Astrocyte (in vitro differentiated cells and primary cell): ENCODE results near the gene SOX30. TPM values are rescaled to one million over a fixed set of nuclear protein-coding genes. Genes with fewer than 3 reads are reported as not detected.
A peak's percentile ranks its signal among the peaks of the same experiment; 100 is the strongest.

Experiments
- DNase-seq: peaks from one replicate; pipeline ENCODE4 v3.0.0-alpha.2; 2010; ENCODE audit warnings: low read depth
- FAIRE-seq: peaks from 2 replicates; lab custom pipeline; 2011; peaks lifted over from hg19 to GRCh38; lab: Jason Lieb, UNC
- H2AFZ ChIP-seq: 2 replicates; pipeline ENCODE4 v1.6.0; 2012; ENCODE audit warnings: low read depth, low read length, inconsistent platforms
- H3K27ac ChIP-seq: 2 replicates; pipeline ENCODE4 v1.5.1; 2011; ENCODE audit warnings: low read depth, low read length, inconsistent platforms
- H3K27me3 ChIP-seq: 2 replicates; pipeline ENCODE4 v1.6.0; 2011; ENCODE audit warnings: low read length, inconsistent platforms; ENCODE audit not compliant: insufficient read depth
- H3K36me3 ChIP-seq: 2 replicates; pipeline ENCODE4 v1.5.1; 2011; ENCODE audit warnings: low read length, inconsistent platforms; ENCODE audit not compliant: insufficient read depth
- H3K4me1 ChIP-seq: 2 replicates; pipeline ENCODE4 v1.5.1; 2011; ENCODE audit warnings: low read length, inconsistent platforms; ENCODE audit not compliant: insufficient read depth
- H3K4me2 ChIP-seq: 2 replicates; pipeline ENCODE4 v1.6.0; 2012; ENCODE audit warnings: low read length, inconsistent platforms
- H3K4me3 ChIP-seq: 2 replicates; pipeline ENCODE4 v1.5.1; 2011; ENCODE audit warnings: low read depth, mild to moderate bottlenecking, low read length, inconsistent platforms; ENCODE audit not compliant: insufficient read depth
- H3K79me2 ChIP-seq: 2 replicates; pipeline ENCODE4 v1.6.0; 2012; ENCODE audit warnings: mild to moderate bottlenecking, low read length, inconsistent platforms; ENCODE audit not compliant: insufficient read depth
- H3K9ac ChIP-seq: 2 replicates; pipeline ENCODE4 v1.6.0; 2012; ENCODE audit warnings: mild to moderate bottlenecking, low read length, inconsistent platforms
- H3K9me3 ChIP-seq: 2 replicates; pipeline ENCODE4 v1.5.1; 2012; ENCODE audit warnings: low read depth, mild to moderate bottlenecking, low read length, inconsistent platforms; ENCODE audit not compliant: insufficient read depth
- H4K20me1 ChIP-seq: 2 replicates; pipeline ENCODE4 v1.6.0; 2012; ENCODE audit warnings: low read length, inconsistent platforms; ENCODE audit not compliant: insufficient read depth
- H3K27ac Mint-ChIP-seq: one replicate; pipeline ENCODE4 v1.8.0; 2021; ENCODE audit warnings: mild to moderate bottlenecking, mixed read lengths; ENCODE audit not compliant: unreplicated experiment
- H3K27me3 Mint-ChIP-seq: one replicate; pipeline ENCODE4 v1.8.0; 2021; ENCODE audit warnings: low read depth, mixed read lengths; ENCODE audit not compliant: unreplicated experiment
- H3K36me3 Mint-ChIP-seq: one replicate; pipeline ENCODE4 v1.8.0; 2021; ENCODE audit warnings: low read depth, mixed read lengths; ENCODE audit not compliant: unreplicated experiment
- H3K4me1 Mint-ChIP-seq: one replicate; pipeline ENCODE4 v1.8.0; 2021; ENCODE audit warnings: low read depth, mixed read lengths; ENCODE audit not compliant: unreplicated experiment
- H3K4me3 Mint-ChIP-seq: one replicate; pipeline ENCODE4 v1.8.0; 2021; ENCODE audit warnings: mild to moderate bottlenecking, moderate library complexity, mixed read lengths; ENCODE audit not compliant: unreplicated experiment
- H3K9me3 Mint-ChIP-seq: one replicate; pipeline ENCODE4 v1.8.0; 2021; ENCODE audit warnings: mild to moderate bottlenecking, mixed read lengths; ENCODE audit not compliant: unreplicated experiment
- EZH2 ChIP-seq: IDR thresholded peaks from 2 replicates; pipeline ENCODE4 v1.6.1; 2012; ENCODE audit warnings: mild to moderate bottlenecking, low read length, inconsistent platforms; ENCODE audit not compliant: insufficient read depth
- total RNA-seq: library from RNA; stranded (reverse); gene quantifications from 2 replicates; pipeline ENCODE4 v1.2.1, GENCODE V29; 2021
- TF ChIP-seq, protein P1 (sequence below): IDR thresholded peaks from 2 replicates; pipeline ENCODE4 v1.5.1; 2011; ENCODE audit warnings: low read depth, mild to moderate bottlenecking, inconsistent platforms, low read length, moderate library complexity; ENCODE audit not compliant: insufficient read depth

The SOX30 gene
- total RNA-seq, 1 donor from 2014 or later: 0.14 TPM

DNA sequence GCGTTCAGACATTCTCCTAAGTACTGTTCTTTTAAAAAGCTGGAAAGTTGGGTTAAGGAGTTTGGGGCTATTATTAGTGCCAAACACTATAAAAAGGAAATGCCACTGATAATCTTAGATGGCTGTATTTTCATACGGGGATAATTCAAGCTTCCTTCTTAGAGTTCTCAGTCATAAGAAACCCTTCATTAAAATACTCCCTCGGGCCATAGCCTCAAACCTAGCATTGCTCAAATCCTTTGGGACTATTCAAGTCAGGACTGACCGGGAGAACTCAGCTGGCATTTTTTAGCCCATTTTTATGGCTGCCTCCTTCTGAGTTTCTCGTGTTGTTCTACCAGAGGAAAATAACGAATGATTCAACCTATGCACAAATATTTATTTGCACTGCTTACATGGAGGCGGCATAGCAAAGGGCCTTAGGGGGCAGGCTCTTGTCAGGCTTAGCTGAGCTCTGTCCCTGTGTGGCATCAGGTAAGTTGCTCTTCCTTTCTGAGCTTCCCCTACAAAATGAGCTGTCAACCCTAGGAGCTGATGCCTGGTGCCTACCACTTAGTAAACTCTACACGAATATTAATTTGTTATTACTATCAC lies 43.2 kb downstream of the SOX30 start:
- no peak overlapping the region for H3K9ac ChIP-seq
- H3K9me3 Mint-ChIP-seq: peaks cover 2% of the 10 kb centered on the region
- no peak overlapping the region for H3K27ac ChIP-seq
- no peak overlapping the region for H3K27ac Mint-ChIP-seq
- H3K36me3 ChIP-seq: no peaks in the 10 kb centered on the region
- no peaks in the 10 kb centered on the region for H3K79me2 ChIP-seq
- H3K27me3 ChIP-seq: no peaks in the 10 kb centered on the region
- H4K20me1 ChIP-seq: no peaks in the 10 kb centered on the region
- no peak overlapping the region for H3K4me3 ChIP-seq
- no peak overlapping the region for H3K4me3 Mint-ChIP-seq
- no peaks in the 10 kb centered on the region for H3K27me3 Mint-ChIP-seq
- peaks cover 27% of the 10 kb centered on the region for H3K4me1 Mint-ChIP-seq
- no peak overlapping the region for H3K4me2 ChIP-seq
- TF ChIP-seq EZH2: no peak
- TF ChIP-seq, protein P1, sequence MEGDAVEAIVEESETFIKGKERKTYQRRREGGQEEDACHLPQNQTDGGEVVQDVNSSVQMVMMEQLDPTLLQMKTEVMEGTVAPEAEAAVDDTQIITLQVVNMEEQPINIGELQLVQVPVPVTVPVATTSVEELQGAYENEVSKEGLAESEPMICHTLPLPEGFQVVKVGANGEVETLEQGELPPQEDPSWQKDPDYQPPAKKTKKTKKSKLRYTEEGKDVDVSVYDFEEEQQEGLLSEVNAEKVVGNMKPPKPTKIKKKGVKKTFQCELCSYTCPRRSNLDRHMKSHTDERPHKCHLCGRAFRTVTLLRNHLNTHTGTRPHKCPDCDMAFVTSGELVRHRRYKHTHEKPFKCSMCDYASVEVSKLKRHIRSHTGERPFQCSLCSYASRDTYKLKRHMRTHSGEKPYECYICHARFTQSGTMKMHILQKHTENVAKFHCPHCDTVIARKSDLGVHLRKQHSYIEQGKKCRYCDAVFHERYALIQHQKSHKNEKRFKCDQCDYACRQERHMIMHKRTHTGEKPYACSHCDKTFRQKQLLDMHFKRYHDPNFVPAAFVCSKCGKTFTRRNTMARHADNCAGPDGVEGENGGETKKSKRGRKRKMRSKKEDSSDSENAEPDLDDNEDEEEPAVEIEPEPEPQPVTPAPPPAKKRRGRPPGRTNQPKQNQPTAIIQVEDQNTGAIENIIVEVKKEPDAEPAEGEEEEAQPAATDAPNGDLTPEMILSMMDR: no peak
- DNase-seq (no peak), FAIRE-seq (no peak)
- H3K36me3 Mint-ChIP-seq: no peaks in the 10 kb centered on the region
- H3K9me3 ChIP-seq: no peaks in the 10 kb centered on the region
- H2AFZ ChIP-seq: no peak overlapping the region
- peaks cover 18% of the 10 kb centered on the region for H3K4me1 ChIP-seq

DNA sequence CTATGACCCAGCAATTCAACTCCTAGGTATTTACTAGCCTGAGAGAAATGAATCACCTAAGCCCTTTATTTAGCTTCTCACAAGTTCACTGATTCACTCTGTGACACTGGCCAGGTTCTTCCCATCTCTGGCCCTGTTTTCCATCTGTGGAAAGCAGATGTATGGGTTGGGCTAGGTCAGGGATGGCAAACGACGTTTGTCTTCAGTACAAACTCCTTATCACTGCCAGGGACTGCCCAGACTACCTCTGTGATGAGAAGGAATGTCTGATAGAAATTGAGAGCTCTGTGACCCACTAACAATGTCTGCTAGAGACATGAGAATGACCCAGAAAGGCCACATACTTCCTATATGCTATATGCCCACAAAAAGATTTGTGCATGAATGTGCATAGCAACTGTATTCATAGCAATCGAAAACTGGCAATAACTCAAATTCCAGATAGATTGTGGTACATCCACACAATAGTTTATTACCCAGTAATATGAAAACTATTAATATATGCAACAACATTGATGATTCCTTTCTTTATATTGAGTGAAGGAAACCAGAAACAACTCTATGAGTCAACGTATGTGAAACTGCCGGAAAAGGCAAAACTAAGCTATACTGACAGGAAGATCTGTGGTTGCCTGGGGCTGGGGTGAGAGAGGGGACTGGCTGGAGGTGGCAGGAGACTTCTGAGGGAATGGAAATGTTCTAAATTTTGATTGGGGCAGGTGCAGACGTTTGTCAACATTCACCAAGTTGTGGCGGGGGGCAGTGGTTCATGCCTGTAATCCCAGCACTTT lies 44.7 kb downstream of the SOX30 start:
- H3K27me3 Mint-ChIP-seq: no peaks in the 10 kb centered on the region
- Histone ChIP-seq H2AFZ (peak overlapping the region; percentile 58), H3K9ac (peak overlapping the region; percentile 51), H3K79me2 (no peaks in the 10 kb centered on the region), H3K4me1 (peaks cover 32% of the 10 kb centered on the region), H3K9me3 (no peaks in the 10 kb centered on the region), H3K27ac (peak overlapping the region; percentile 89), H3K4me3 (no peak overlapping the region), H3K27me3 (no peaks in the 10 kb centered on the region), H3K4me2 (peak overlapping the region; percentile 46), H3K36me3 (no peaks in the 10 kb centered on the region), H4K20me1 (no peaks in the 10 kb centered on the region)
- peak; percentile 65 for FAIRE-seq
- TF ChIP-seq EZH2: no peak
- peak overlapping the region; percentile 17 for H3K4me3 Mint-ChIP-seq
- peak; percentile 74 for DNase-seq
- peak overlapping the region; percentile 73 for H3K27ac Mint-ChIP-seq
- H3K36me3 Mint-ChIP-seq: no peaks in the 10 kb centered on the region
- H3K4me1 Mint-ChIP-seq: peaks cover 32% of the 10 kb centered on the region
- H3K9me3 Mint-ChIP-seq: peaks cover 2% of the 10 kb centered on the region

DNA sequence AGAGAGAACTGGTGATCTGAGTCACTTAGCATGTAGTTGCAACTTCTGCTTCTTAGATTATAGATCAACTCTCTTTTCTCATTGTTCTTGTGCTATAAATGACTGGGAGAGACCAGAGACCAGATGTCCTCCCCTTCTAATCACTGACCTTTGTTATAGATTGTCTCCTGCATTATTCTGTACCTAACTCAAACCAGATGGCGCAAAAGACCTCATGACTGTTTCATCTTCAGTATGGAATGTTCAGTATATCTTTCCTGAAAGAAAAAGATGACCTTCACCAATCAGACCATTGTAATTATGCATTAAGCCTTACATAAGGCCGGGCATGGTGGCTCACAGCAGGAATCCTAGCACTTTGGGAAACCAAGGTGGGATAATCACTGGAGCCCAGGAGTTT lies 46.2 kb downstream of the SOX30 start:
- H2AFZ ChIP-seq: no peak overlapping the region
- FAIRE-seq: no peak
- H3K4me3 ChIP-seq: no peak overlapping the region
- H3K4me1 ChIP-seq: peaks cover 37% of the 10 kb centered on the region
- H3K9me3 ChIP-seq: no peaks in the 10 kb centered on the region
- Mint-ChIP-seq H3K27me3 (no peaks in the 10 kb centered on the region), H3K36me3 (no peaks in the 10 kb centered on the region), H3K27ac (peak overlapping the region; percentile 59), H3K4me1 (peaks cover 35% of the 10 kb centered on the region), H3K4me3 (no peak overlapping the region), H3K9me3 (peaks cover 2% of the 10 kb centered on the region)
- TF ChIP-seq, protein P1: no peak
- TF ChIP-seq EZH2: no peak
- H3K4me2 ChIP-seq: no peak overlapping the region
- H3K9ac ChIP-seq: no peak overlapping the region
- no peaks in the 10 kb centered on the region for H3K79me2 ChIP-seq
- DNase-seq: no peak
- no peaks in the 10 kb centered on the region for H3K27me3 ChIP-seq
- peak overlapping the region; percentile 89 for H3K27ac ChIP-seq
- H3K36me3 ChIP-seq: no peaks in the 10 kb centered on the region
- no peaks in the 10 kb centered on the region for H4K20me1 ChIP-seq
